ENCODE results near the gene CAPN9. TPM values are rescaled to one million over a fixed set of nuclear protein-coding genes. Genes with fewer than 3 reads are reported as not detected.

CAPN9 gene
- total RNA-seq, 2 donors from 2014 or later = 1.2 TPM; not detected in 1

DNA sequence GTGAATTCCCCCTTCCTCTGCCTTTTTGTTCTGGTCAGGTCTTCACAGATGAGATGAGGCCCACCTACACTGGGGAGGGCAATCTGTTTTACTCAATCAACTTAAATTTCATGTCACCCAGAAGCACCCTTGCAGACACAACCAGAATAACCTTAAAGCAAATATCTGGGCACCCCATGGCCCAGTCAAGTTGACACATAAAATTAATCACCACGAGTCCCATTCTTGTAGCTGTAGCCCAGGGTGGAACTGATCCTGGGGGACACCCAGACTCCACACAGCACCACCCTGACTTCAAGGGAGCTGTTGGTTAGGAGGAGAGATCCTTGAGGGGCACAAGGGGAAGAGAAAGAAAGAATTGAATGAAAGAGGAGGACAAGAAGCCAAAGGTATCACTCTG, 23.1 kb downstream of the CAPN9 start:
- Histone ChIP-seq H3K36me3 (no peaks in the 10 kb centered on the region), H3K4me3 (no peak overlapping the region), H3K9me3 (no peaks in the 10 kb centered on the region), H3K4me1 (ENCODE audit: control insufficient read depth in 1 of 2, low read depth in 2 of 2) (peaks cover 0 to 8% of the 10 kb centered on the region in 2 donors), H3K27ac (no peak overlapping the region), H3K27me3 (replicated peaks; ENCODE audit: insufficient read depth) (no peaks in the 10 kb centered on the region)
- ATAC-seq (ENCODE audit: insufficient number of reproducible peaks, low FRiP score, low read depth) (no peak), DNase-seq (ENCODE audit: low spot score) (no peak)
- TF ChIP-seq CTCF (IDR thresholded peaks at IDR 0.05) = no peak

DNA sequence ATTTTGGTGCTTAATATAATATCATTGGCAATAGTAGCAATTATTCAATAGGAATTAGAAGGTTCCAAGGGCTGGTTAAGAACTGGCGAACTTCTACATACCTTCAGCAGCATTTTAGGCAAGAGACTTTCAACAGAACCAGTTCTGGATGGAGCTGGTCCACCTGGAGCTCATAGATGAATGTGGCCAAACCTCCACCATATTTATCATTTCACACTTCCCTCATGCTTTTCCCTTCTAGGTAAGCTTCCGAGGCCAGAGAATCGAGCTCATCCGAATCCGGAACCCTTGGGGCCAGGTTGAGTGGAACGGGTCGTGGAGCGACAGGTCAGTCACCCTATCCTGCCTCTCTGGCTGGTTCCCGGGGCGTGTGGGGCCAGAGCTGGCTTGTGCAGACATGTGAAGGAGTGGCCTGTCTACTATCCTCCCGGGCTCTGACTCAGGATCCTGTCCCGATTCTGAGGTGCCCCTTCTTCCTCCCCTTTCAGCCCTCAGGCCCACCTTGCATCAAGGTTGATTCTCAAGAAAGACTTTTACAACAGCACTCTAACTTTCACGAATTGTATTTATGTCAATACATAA, 24.7 kb downstream of the CAPN9 start:
- no peak for TF ChIP-seq CTCF (IDR thresholded peaks at IDR 0.05)
- H3K4me3 ChIP-seq = no peak overlapping the region
- H3K9me3 ChIP-seq = no peaks in the 10 kb centered on the region
- no peak for ATAC-seq (ENCODE audit: insufficient number of reproducible peaks, low FRiP score, low read depth)
- no peak overlapping the region for H3K27ac ChIP-seq
- peaks cover 0 to 8% of the 10 kb centered on the region in 2 donors for H3K4me1 ChIP-seq (ENCODE audit: control insufficient read depth in 1 of 2, low read depth in 2 of 2)
- DNase-seq (ENCODE audit: low spot score) = no peak
- H3K36me3 ChIP-seq = no peaks in the 10 kb centered on the region
- H3K27me3 ChIP-seq (replicated peaks; ENCODE audit: insufficient read depth) = no peaks in the 10 kb centered on the region

- no peaks in the 10 kb centered on the region for H3K27me3 ChIP-seq (replicated peaks; ENCODE audit: insufficient read depth)
- ATAC-seq (ENCODE audit: insufficient number of reproducible peaks, low FRiP score, low read depth) (no peak), DNase-seq (ENCODE audit: low spot score) (no peak)
- peaks cover 0 to 8% of the 10 kb centered on the region in 2 donors for H3K4me1 ChIP-seq (ENCODE audit: control insufficient read depth in 1 of 2, low read depth in 2 of 2)
- no peaks in the 10 kb centered on the region for H3K36me3 ChIP-seq
- H3K27ac ChIP-seq = no peak overlapping the region
- H3K9me3 ChIP-seq = no peaks in the 10 kb centered on the region
- TF ChIP-seq CTCF (IDR thresholded peaks at IDR 0.05) = peak; percentile 51
- peak overlapping the region; percentile 28 for H3K4me3 ChIP-seq
Observed at GRCh38 chr1:230772457-230773395, 25.5 kb downstream of the CAPN9 start.

DNA sequence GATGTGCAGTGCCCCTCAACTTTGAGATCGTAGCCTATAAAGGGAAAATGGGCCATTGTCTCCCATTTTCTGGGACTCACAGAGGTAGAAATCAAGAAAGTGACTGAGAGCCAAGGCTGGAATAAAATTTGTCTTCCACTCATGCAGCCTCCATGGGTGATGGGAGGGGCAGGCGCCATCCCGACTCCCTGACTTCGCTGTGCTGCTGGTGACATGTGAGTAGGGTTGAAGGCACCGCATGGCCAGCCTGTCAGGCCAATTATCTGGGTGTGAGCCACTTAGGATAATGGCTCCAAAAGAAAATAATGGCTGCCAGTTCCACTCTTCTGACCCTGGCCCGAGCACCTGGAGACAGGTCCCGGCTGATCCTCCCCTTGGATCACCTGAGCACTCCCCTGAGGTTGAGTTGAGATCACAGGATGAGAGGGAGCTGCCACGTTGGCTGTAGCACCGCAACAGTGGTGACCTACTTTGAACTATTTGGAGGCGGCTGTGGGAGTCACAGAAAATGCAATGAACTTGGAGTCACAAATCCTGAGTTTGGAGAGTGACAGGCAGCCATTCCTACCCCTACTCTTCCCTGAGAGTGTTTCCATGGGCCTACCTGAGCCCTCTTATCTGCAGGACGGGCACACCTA, 26.3 kb downstream of the CAPN9 start:
- Histone ChIP-seq H3K4me1 (ENCODE audit: control insufficient read depth in 1 of 2, low read depth in 2 of 2) (peaks cover 0 to 8% of the 10 kb centered on the region in 2 donors), H3K27ac (no peak overlapping the region), H3K9me3 (no peaks in the 10 kb centered on the region), H3K27me3 (replicated peaks; ENCODE audit: insufficient read depth) (no peaks in the 10 kb centered on the region), H3K36me3 (no peaks in the 10 kb centered on the region), H3K4me3 (peak overlapping the region; percentile 28)
- no peak for TF ChIP-seq CTCF (IDR thresholded peaks at IDR 0.05)
- ATAC-seq (ENCODE audit: insufficient number of reproducible peaks, low FRiP score, low read depth) (no peak), DNase-seq (ENCODE audit: low spot score) (no peak)
